Smooth muscle cell (in vitro differentiated cells): ENCODE data around the gene PPP1R18. TPM values are rescaled to one million over a fixed set of nuclear protein-coding genes. Genes with fewer than 3 reads are reported as not detected.

Experiments
- DNase-seq: peaks from one replicate; lab custom pipeline; 2025; ENCODE audit not compliant: unreplicated experiment; lab: John Stamatoyannopoulos, UW
- H2AFZ ChIP-seq: fragments of 200-600 bp; sonication (generic); 2 replicates; pipeline ENCODE4 v1.6.0; 2016; ENCODE audit warnings: antibody characterized with exemption, low read depth, mild to moderate bottlenecking
- H3F3A ChIP-seq: fragments of 200-600 bp; sonication (generic); 2 replicates; pipeline ENCODE4 v1.6.0; 2017; ENCODE audit warnings: antibody characterized with exemption, low read depth
- H3K27ac ChIP-seq: fragments of 200-600 bp; sonication (generic); 2 replicates; pipeline ENCODE4 v1.5.1; 2016; ENCODE audit warnings: low read depth, mild to moderate bottlenecking
- H3K27me3 ChIP-seq: fragments of 200-600 bp; sonication (generic); 2 replicates; pipeline ENCODE4 v1.6.1; 2016; ENCODE audit warnings: low read depth, mild to moderate bottlenecking
- H3K36me3 ChIP-seq: fragments of 200-600 bp; sonication (generic); 2 replicates; pipeline ENCODE4 v1.5.1; 2016; ENCODE audit warnings: low read depth
- H3K4me1 ChIP-seq: fragments of 200-600 bp; sonication (generic); 2 replicates; pipeline ENCODE4 v1.5.1; 2016; ENCODE audit warnings: low read depth
- H3K4me2 ChIP-seq: fragments of 200-600 bp; sonication (generic); 2 replicates; pipeline ENCODE4 v1.6.0; 2016; ENCODE audit warnings: mild to moderate bottlenecking
- H3K4me3 ChIP-seq: fragments of 200-600 bp; sonication (generic); 2 replicates; pipeline ENCODE4 v1.5.1; 2016; ENCODE audit warnings: mild to moderate bottlenecking
- H3K79me2 ChIP-seq: fragments of 200-600 bp; sonication (generic); 2 replicates; pipeline ENCODE4 v1.6.0; 2016; ENCODE audit warnings: low read depth, mild to moderate bottlenecking
- H3K9ac ChIP-seq: fragments of 200-600 bp; sonication (generic); 2 replicates; pipeline ENCODE4 v1.6.0; 2016; ENCODE audit warnings: low read depth
- H3K9me3 ChIP-seq: fragments of 200-600 bp; sonication (generic); replicated peaks from 2 replicates; pipeline ENCODE4 v1.5.1; 2016; ENCODE audit warnings: low read depth
- H4K20me1 ChIP-seq: fragments of 200-600 bp; sonication (generic); 2 replicates; pipeline ENCODE4 v1.6.0; 2016; ENCODE audit warnings: low read depth
- WGBS: methylation state at CpG from one replicate; pipeline ENCODE4 v1.1.7; 2016; ENCODE audit warnings: low lambda C conversion rate; 5-methylcytosine and 5-hydroxymethylcytosine counted together
- polyA plus RNA-seq: library from polyadenylated mRNA; unstranded; fragments of >200 nt; fragmentation: Nextera tagmentation; extraction: Ambion mirVana; gene quantifications from 2 replicates; pipeline ENCODE4 v1.2.1, GENCODE V29; 2016
- total RNA-seq: library from RNA; depleted of rRNA; stranded (reverse); fragments of >200 nt; gene quantifications from 2 replicates; pipeline ENCODE4 v1.2.3, GENCODE V29; 2014
- TF ChIP-seq, protein P1 (sequence below): fragments of 200-600 bp; sonication (generic); IDR thresholded peaks from 2 replicates; pipeline ENCODE4 v1.5.1; 2017; ENCODE audit warnings: borderline replicate concordance, mild to moderate bottlenecking, antibody characterized with exemption; ENCODE audit not compliant: insufficient read depth, poor library complexity, severe bottlenecking

The PPP1R18 gene
- total and polyA plus RNA-seq, 2 experiments from 2014 or later = 41.6 to 55.3 TPM

DNA sequence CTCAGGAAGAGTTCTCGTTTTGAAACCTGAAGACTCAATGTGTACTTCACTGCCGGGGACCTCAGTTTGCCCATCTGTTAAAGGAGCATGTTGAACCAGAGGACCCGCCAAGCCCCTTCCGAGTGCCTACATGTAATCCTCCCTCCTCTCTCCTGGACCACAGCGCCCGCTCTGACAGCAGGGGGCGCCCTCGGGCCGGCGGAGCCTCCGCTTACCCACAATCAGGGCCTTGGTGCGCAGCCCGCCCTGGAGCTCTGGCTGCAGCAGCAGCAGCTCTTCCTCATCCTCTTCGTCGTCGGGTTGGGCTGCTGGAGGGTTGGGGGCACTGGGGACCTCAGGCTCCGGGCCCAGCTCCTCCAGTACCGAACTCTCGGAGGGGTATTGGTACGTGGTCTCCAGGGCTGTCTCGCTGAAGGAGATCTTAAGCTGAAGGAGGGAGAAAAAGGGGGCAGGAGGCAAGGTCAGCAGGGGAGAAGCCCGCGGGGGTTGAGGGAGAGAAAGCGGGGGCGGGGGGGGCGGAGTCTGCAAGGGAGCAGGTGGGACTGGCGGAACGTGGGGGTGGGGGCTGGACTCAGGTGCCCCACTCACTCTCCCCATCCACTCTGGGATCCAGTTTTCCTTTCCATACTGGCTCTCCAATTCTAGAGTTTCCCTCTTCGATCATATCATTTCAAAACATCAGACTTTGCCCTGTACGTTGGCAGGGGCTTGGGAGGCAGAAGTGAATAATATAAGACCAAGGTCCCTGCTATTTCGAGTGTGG, 7.3 kb downstream of the PPP1R18 start:
- H2AFZ ChIP-seq = no peak overlapping the region

GRCh38 chr6:30676660-30677285, 9.7 kb downstream of the PPP1R18 start:
- WGBS = 98% methylated on average over 10 of the region's 10 CpGs
- no peak overlapping the region for H3K4me3 ChIP-seq
- peaks cover 12% of the 10 kb centered on the region for H3F3A ChIP-seq
- H3K79me2 ChIP-seq = peaks cover 47% of the 10 kb centered on the region
- no peak overlapping the region for H3K9ac ChIP-seq
- TF ChIP-seq, protein P1, sequence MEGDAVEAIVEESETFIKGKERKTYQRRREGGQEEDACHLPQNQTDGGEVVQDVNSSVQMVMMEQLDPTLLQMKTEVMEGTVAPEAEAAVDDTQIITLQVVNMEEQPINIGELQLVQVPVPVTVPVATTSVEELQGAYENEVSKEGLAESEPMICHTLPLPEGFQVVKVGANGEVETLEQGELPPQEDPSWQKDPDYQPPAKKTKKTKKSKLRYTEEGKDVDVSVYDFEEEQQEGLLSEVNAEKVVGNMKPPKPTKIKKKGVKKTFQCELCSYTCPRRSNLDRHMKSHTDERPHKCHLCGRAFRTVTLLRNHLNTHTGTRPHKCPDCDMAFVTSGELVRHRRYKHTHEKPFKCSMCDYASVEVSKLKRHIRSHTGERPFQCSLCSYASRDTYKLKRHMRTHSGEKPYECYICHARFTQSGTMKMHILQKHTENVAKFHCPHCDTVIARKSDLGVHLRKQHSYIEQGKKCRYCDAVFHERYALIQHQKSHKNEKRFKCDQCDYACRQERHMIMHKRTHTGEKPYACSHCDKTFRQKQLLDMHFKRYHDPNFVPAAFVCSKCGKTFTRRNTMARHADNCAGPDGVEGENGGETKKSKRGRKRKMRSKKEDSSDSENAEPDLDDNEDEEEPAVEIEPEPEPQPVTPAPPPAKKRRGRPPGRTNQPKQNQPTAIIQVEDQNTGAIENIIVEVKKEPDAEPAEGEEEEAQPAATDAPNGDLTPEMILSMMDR = no peak
- no peak overlapping the region for H3K4me2 ChIP-seq
- no peak for DNase-seq
- peaks cover 24% of the 10 kb centered on the region for H3K4me1 ChIP-seq
- no peak overlapping the region for H3K27ac ChIP-seq
- no peaks in the 10 kb centered on the region for H3K27me3 ChIP-seq
- H3K9me3 ChIP-seq = no peaks in the 10 kb centered on the region
- H4K20me1 ChIP-seq = peaks cover 61% of the 10 kb centered on the region
- no peaks in the 10 kb centered on the region for H3K36me3 ChIP-seq
- no peak overlapping the region for H2AFZ ChIP-seq

More for the DNA sequence above, 7.3 kb downstream of the PPP1R18 start:
- Histone ChIP-seq H3K4me2 (peak overlapping the region; percentile 93), H3K4me3 (no peak overlapping the region), H3K27ac (peak overlapping the region; percentile 50), H3K4me1 (peaks cover 42% of the 10 kb centered on the region), H3K36me3 (no peaks in the 10 kb centered on the region), H3F3A (peaks cover 31% of the 10 kb centered on the region), H3K27me3 (no peaks in the 10 kb centered on the region), H3K9ac (no peak overlapping the region), H4K20me1 (peaks cover 82% of the 10 kb centered on the region), H3K9me3 (no peaks in the 10 kb centered on the region), H3K79me2 (peaks cover 61% of the 10 kb centered on the region)
- WGBS = 23% methylated on average over 23 of the region's 31 CpGs
- TF ChIP-seq, protein P1 = peak; percentile 94
- DNase-seq = peak; percentile 66

DNA sequence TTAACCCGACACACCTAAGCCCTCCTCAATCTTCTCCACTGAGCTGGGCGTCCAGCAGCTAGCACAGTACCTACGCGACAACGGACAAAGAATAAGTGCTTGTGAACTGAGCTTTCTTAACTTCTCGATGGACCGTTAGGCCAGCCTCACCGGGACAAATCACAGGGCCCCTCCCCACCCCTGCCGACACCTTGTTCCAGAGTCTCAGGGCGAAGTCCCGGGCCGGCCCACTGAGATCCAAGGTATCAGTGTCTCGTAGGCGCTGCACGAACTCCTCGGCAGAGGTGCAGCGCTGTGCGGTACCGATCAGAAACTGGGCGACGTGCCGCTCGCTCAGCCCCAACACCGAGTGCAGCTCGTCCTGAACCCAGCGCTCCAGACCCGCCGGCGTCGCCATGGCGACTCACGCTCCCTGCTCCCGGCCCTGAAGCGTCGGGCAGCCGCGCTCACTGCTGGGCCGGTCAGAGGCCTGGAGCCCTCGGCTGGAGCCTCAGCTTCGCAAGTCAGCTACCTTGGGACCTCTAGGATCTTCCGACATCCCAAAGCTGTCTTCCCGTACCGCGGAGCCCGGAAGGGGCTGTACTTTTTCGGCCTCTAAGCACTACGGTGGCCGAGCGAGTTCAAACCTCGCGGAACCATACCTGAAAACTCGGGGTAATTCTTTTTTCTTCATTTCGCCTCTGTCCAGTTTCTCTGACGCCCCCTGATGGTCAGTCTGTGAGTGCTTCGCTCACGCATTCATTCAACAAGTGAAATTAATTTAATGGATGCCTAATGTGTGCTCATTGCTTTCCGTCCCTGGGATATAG, 13.8 kb downstream of the PPP1R18 start, which contains the start of gene DHX16:
Gene DHX16, minus strand, starts transcription at position 562 of the 809 bp plus-strand sequence. Its CDS starts 165 bp downstream, at position 397.
- H3K4me3 ChIP-seq = peak within 1 kb of the TSS; percentile 92
- WGBS = 2% methylated on average over 57 of the region's 57 CpGs

More for the DNA sequence above, 13.8 kb downstream of the PPP1R18 start, which contains the start of gene DHX16:
- Histone ChIP-seq H3K36me3 (no peaks in the 10 kb centered on the region), H3K9me3 (no peaks in the 10 kb centered on the region), H3K4me1 (peaks cover 6% of the 10 kb centered on the region), H4K20me1 (peaks cover 22% of the 10 kb centered on the region), H3F3A (peaks cover 8% of the 10 kb centered on the region), H3K27ac (peak within 1 kb of the TSS; percentile 43), H3K9ac (peak within 1 kb of the TSS; percentile 85), H2AFZ (peak within 1 kb of the TSS; percentile 87), H3K4me2 (peak within 1 kb of the TSS; percentile 95), H3K79me2 (peaks cover 18% of the 10 kb centered on the region), H3K27me3 (no peaks in the 10 kb centered on the region)
- peak; percentile 63 for DNase-seq
- TF ChIP-seq, protein P1 = peak; percentile 78
